ENCODE measurements around the gene ASGR1. TPM values are rescaled to one million over a fixed set of nuclear protein-coding genes. Genes with fewer than 3 reads are reported as not detected.

ASGR1 gene
- total RNA-seq, 1 donor from 2014 or later, result 29.0 TPM

GRCh38 chr17:7211491-7212273, 32.5 kb upstream of the ASGR1 start:
- Mint-ChIP-seq H3K36me3 (ENCODE audit: unreplicated experiment) (no peaks in the 10 kb centered on the region), H3K4me1 (ENCODE audit: low read depth, unreplicated experiment) (peaks cover 45% of the 10 kb centered on the region), H3K27ac (ENCODE audit: unreplicated experiment) (peak overlapping the region; percentile 39), H3K27me3 (ENCODE audit: unreplicated experiment) (peaks cover 24% of the 10 kb centered on the region), H3K9me3 (ENCODE audit: unreplicated experiment) (peaks cover 9% of the 10 kb centered on the region), H3K4me3 (ENCODE audit: unreplicated experiment) (peak overlapping the region; percentile 85)
- DNase-seq, result no peak
- TF ChIP-seq, protein P1, sequence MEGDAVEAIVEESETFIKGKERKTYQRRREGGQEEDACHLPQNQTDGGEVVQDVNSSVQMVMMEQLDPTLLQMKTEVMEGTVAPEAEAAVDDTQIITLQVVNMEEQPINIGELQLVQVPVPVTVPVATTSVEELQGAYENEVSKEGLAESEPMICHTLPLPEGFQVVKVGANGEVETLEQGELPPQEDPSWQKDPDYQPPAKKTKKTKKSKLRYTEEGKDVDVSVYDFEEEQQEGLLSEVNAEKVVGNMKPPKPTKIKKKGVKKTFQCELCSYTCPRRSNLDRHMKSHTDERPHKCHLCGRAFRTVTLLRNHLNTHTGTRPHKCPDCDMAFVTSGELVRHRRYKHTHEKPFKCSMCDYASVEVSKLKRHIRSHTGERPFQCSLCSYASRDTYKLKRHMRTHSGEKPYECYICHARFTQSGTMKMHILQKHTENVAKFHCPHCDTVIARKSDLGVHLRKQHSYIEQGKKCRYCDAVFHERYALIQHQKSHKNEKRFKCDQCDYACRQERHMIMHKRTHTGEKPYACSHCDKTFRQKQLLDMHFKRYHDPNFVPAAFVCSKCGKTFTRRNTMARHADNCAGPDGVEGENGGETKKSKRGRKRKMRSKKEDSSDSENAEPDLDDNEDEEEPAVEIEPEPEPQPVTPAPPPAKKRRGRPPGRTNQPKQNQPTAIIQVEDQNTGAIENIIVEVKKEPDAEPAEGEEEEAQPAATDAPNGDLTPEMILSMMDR (IDR thresholded peaks at IDR 0.05; ENCODE audit: partially characterized antibody, unreplicated experiment), result no peak

DNA sequence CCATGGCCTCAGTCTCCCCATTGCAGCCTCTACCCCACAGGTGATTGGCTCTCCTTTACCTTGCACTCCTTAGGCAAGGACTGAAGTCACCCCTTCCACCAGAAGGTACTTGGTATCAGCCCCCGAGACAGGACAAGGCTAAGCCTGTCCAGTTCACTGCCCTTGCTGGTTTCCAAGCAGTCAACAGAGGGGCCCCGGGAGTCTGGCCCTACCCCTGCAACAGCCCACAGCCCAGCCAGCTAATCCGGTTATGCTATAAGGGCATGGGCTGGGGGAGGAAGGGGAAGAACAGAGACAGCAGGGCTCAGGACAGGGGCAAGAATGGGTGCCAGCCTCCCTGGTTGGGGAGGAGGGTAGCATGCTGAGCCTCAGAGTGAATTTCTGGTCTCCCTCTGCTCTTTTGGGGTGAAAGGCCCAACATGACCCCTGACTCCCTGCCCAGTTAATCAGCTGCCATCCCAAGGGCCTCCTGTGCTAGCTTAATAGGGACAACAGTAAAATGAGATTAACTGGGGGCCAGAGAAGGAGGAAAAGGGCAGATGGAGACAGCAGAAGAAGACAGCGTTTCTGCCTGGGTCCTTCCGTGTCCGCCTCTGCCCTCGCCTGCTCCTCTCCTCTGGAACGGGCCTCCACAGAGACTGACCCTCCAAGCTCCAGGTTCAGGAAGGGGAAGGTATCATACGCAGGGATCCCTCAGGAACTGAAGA, 29.7 kb upstream of the ASGR1 start:
- DNase-seq, result no peak
- Mint-ChIP-seq H3K36me3 (ENCODE audit: unreplicated experiment) (no peaks in the 10 kb centered on the region), H3K27me3 (ENCODE audit: unreplicated experiment) (peaks cover 29% of the 10 kb centered on the region), H3K27ac (ENCODE audit: unreplicated experiment) (peak overlapping the region; percentile 66), H3K4me1 (ENCODE audit: low read depth, unreplicated experiment) (peaks cover 49% of the 10 kb centered on the region), H3K4me3 (ENCODE audit: unreplicated experiment) (peak overlapping the region; percentile 76), H3K9me3 (ENCODE audit: unreplicated experiment) (peaks cover 20% of the 10 kb centered on the region)
- TF ChIP-seq, protein P1 (IDR thresholded peaks at IDR 0.05; ENCODE audit: partially characterized antibody, unreplicated experiment), result no peak

GRCh38 chr17:7208027-7208571, 28.9 kb upstream of the ASGR1 start:
- H3K36me3 Mint-ChIP-seq (ENCODE audit: unreplicated experiment), result no peaks in the 10 kb centered on the region
- peak overlapping the region; percentile 76 for H3K4me3 Mint-ChIP-seq (ENCODE audit: unreplicated experiment)
- H3K4me1 Mint-ChIP-seq (ENCODE audit: low read depth, unreplicated experiment), result peaks cover 46% of the 10 kb centered on the region
- TF ChIP-seq, protein P1 (IDR thresholded peaks at IDR 0.05; ENCODE audit: partially characterized antibody, unreplicated experiment), result no peak
- peaks cover 20% of the 10 kb centered on the region for H3K9me3 Mint-ChIP-seq (ENCODE audit: unreplicated experiment)
- peak overlapping the region; percentile 66 for H3K27ac Mint-ChIP-seq (ENCODE audit: unreplicated experiment)
- no peak for DNase-seq
- H3K27me3 Mint-ChIP-seq (ENCODE audit: unreplicated experiment), result peaks cover 27% of the 10 kb centered on the region

GRCh38 chr17:7207120-7208001, 28.2 kb upstream of the ASGR1 start:
- DNase-seq, result no peak
- Mint-ChIP-seq H3K27me3 (ENCODE audit: unreplicated experiment) (peaks cover 28% of the 10 kb centered on the region), H3K9me3 (ENCODE audit: unreplicated experiment) (peaks cover 20% of the 10 kb centered on the region), H3K4me3 (ENCODE audit: unreplicated experiment) (peak overlapping the region; percentile 85), H3K27ac (ENCODE audit: unreplicated experiment) (peak overlapping the region; percentile 89), H3K36me3 (ENCODE audit: unreplicated experiment) (no peaks in the 10 kb centered on the region), H3K4me1 (ENCODE audit: low read depth, unreplicated experiment) (peaks cover 47% of the 10 kb centered on the region)
- TF ChIP-seq, protein P1 (IDR thresholded peaks at IDR 0.05; ENCODE audit: partially characterized antibody, unreplicated experiment), result no peak
